GM15510 (cell line): Measurements from ENCODE around the gene MYLIP.

Experiments
- POLR2A ChIP-seq: IDR thresholded peaks from 3 replicates; pipeline ENCODE4 v1.6.1; 2011; ENCODE audit warnings: borderline replicate concordance; ENCODE audit not compliant: insufficient read length; ENCODE audit errors: extremely low read depth

Gene MYLIP

GRCh38 chr6:16171400-16171799 lies 42.5 kb downstream of the MYLIP start:
- no peak for TF ChIP-seq POLR2A

DNA sequence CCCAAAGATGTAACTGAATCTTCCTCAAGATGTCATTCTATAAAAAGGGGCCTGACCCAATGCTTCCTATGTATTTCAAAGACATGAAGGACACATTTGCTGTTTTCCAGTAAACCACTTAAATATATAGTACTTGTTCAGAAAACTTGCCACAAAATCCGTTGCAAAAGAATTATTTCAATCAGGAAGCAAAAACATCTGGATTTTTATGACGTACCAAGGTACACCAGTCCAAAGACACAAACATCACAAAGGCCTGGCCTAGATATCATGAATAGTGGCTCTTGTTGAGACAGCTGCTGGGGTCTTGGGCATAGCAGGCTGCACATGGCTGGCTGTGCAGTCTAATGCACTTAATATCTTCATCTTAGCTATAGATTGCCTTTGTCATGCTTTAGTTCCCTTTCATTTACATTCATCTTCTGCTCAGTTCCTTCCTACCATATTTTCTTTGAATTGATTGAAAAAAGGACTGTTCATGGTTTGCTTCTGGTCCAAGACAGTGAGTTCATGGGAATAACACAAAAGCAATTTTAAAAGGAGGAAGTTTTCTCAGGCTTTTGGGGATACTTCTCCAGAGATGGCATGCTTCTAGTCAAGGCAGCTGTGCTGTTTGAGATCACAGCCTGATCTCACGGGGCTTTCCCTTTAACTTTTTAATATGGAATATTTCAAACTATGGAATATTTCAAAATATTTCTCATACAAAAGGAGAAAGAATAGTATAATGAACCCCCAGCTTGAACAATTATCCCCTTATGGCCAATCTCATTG lies 44.5 kb downstream of the MYLIP start:
- no peak for TF ChIP-seq POLR2A

DNA sequence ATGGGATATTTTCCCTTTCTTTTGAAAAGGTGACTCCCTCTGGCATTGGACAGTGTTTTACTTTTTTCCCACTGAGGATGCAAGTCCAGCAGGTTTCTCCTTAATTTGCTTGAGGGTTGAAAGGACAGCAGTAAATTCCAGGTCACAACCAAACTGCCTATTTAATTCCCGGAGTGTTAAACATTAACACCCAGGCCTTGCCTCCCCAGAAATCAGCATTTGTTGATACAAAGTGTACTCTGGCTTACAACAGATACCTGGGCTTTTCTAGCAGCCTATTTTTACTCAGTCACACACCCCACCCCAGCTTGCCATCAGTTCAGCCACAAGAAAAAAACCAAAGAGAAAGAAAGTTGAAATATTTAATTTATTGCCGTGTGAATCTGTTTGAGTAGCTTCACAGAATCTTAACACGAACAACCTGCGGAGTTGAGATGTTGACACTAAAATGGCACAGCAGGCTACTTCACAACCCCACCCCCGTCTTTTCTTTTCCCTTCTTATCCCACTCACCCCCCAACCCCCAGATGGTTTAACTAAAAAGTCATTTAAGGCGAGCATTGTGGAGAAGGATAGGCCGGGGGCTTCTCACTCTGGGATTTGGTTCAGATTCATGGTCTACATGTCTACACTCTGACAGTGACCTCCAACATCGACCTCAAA lies 45.7 kb downstream of the MYLIP start:
- no peak for TF ChIP-seq POLR2A

GRCh38 chr6:16177881-16178280 lies 49.0 kb downstream of the MYLIP start:
- TF ChIP-seq POLR2A: no peak

DNA sequence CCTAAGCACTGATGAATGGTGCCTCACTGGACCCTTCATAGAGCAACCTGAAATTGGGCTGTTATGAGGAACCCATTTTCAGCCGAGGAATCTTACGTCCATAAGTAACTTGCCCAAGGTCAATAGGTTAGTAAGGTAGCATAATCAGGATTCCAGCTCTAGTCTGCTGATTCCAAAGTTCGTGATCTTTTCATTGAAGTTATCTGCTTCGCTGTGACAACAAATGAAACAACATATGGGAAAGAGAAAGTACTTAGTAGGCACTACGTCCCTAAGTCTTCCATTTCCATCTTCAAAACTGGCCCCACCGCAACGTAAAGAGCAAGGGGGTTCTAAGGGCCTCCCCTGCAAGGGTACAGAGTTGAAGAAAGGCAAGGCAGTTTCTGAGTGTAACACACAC lies 49.5 kb downstream of the MYLIP start:
- no peak for TF ChIP-seq POLR2A

DNA sequence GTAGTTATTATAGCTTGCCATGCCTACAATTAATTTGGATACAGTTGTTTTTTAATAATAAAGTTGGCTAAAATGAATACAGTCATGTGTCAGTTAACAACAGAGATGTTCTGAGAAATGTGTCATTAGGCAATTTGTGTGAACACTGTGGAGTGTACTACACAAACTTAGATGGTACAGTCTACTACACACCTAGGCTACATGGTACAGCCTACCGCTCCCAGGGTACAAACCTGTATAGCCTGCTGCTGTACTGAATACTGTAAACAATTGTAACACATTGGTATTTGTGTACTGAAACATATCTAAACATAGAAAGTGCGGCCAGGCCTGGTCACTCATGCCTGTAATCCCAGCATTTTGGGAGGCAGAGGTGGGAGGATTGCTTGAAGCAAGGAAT lies 50.2 kb downstream of the MYLIP start:
- no peak for TF ChIP-seq POLR2A

GRCh38 chr6:16179970-16180431 lies 51.1 kb downstream of the MYLIP start:
- no peak for TF ChIP-seq POLR2A

- TF ChIP-seq POLR2A: no peak
These were observed 52.0 kb downstream of the MYLIP start for GRCh38 chr6:16180696-16181438.

- TF ChIP-seq POLR2A: no peak
These were observed 52.8 kb downstream of the MYLIP start for GRCh38 chr6:16181439-16182297.

- no peak for TF ChIP-seq POLR2A
These were observed 54.3 kb downstream of the MYLIP start for GRCh38 chr6:16183187-16183664.

DNA sequence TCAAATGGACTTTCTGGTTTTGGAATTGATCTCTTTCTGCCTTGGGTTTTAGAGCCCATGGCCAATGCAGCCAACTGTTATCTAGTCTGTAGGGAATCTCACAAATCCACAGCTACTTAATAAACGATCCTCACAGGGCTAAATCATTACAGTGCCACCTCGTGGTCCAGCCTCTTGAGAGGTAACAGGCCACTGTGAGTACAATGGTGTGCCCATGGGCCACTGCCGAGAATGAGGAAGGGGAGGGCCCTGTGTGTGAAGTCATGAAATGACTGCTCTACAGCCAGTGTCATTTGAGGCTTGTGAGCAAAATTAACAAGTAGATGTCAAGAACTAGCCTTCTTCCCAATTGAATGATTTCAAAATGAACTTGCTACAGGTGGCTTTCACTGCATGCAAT lies 55.2 kb downstream of the MYLIP start:
- no peak for TF ChIP-seq POLR2A

DNA sequence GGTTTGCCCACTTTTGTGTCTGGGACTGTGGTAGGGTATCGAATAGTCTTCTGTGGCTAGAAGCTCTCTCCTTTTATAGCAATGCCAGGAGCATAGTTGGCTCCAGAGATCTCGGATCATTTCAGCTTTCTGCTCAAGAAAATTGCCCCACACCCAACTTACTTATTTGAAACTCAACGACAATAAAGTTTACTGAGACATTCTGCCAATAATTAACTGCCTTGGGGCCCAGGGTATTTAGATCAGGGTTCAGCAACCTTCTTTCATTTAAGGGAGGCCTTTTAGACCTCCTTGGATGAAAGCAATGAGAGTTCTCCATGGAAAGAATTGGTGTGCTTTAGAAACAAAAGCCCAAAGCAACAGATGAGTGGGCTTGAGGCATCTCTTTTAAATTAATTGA lies 55.7 kb downstream of the MYLIP start:
- no peak for TF ChIP-seq POLR2A

GRCh38 chr6:16187176-16187575 lies 58.3 kb downstream of the MYLIP start:
- TF ChIP-seq POLR2A: no peak

- TF ChIP-seq POLR2A: no peak
These were observed 61.3 kb downstream of the MYLIP start for GRCh38 chr6:16190214-16190613.

- TF ChIP-seq POLR2A: no peak
These were observed 67.5 kb downstream of the MYLIP start for GRCh38 chr6:16196260-16196983.
